ENCODE measurements around the gene PSMB3.
A peak's percentile ranks its signal among the peaks of the same experiment; 100 is the strongest.

Gene PSMB3

DNA sequence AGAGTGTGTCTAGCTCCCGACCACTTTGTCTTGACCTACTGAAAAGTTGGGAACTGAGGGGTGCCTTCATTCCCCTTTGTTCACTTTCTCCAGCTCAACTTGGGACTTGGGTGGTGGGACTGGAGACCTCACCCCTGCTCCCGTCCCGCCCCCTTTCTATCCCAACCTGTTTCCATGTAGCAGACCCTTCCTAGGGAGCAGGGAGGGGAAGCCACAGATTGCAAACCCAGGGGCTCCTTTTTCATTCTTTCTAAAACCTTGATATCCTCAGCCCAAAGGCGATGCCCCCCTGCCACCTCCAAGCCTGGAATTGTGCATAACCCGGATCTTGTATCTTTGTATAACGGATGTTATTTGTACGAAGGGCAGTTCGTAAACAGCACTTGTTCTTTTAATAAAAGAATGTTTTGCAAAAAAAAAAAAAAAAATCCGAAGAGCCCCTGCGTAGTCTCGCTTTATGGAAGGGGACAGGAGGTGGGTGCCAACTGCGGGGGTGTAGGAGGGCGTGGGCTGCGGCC, 23.1 kb upstream of the PSMB3 start:
- Histone ChIP-seq H3K4me3 (ENCODE audit: extremely low read depth, insufficient read depth, low read length, poor library complexity, severe bottlenecking) (peak overlapping the region; percentile 54), H3K9me3 (ENCODE audit: control insufficient read depth, low read length) (no peaks in the 10 kb centered on the region), H3K36me3 (ENCODE audit: control insufficient read depth, insufficient read depth, low read length) (peaks cover 26% of the 10 kb centered on the region), H3K4me1 (ENCODE audit: control insufficient read depth, insufficient read depth, low read length, poor library complexity, severe bottlenecking) (peaks cover 16% of the 10 kb centered on the region), H3K27ac (ENCODE audit: low read depth, low read length, severe bottlenecking) (peak overlapping the region; percentile 49)
- 39 to 61% methylated on average over 8 to 9 of the region's 14 CpGs for WGBS, 2 experiments (ENCODE audit: insufficient coverage in 2 of 2)

- Histone ChIP-seq H3K27ac (ENCODE audit: low read depth, low read length, severe bottlenecking) (peak within 1 kb of the TSS; percentile 86), H3K9me3 (ENCODE audit: control insufficient read depth, low read length) (no peaks in the 10 kb centered on the region), H3K36me3 (ENCODE audit: control insufficient read depth, insufficient read depth, low read length) (peaks cover 32% of the 10 kb centered on the region), H3K4me1 (ENCODE audit: control insufficient read depth, insufficient read depth, low read length, poor library complexity, severe bottlenecking) (peaks cover 16% of the 10 kb centered on the region), H3K4me3 (ENCODE audit: extremely low read depth, insufficient read depth, low read length, poor library complexity, severe bottlenecking) (peak within 1 kb of the TSS; percentile 54)
- 1 to 4% methylated on average over 31 to 70 of the region's 92 CpGs for WGBS, 2 experiments (ENCODE audit: insufficient coverage in 2 of 2)
Measured at GRCh38 chr17:38729886-38730525, 22.5 kb upstream of the PSMB3 start, which contains the start of gene CISD3. TSS of gene CISD3 (plus strand) at chr17:38730341. CDS start at chr17:38730359, 18 bp downstream.

GRCh38 chr17:38730526-38731379, 21.8 kb upstream of the PSMB3 start:
- Histone ChIP-seq H3K36me3 (ENCODE audit: control insufficient read depth, insufficient read depth, low read length) (peaks cover 39% of the 10 kb centered on the region), H3K27ac (ENCODE audit: low read depth, low read length, severe bottlenecking) (peak overlapping the region; percentile 86), H3K4me3 (ENCODE audit: extremely low read depth, insufficient read depth, low read length, poor library complexity, severe bottlenecking) (peak overlapping the region; percentile 54), H3K9me3 (ENCODE audit: control insufficient read depth, low read length) (no peaks in the 10 kb centered on the region), H3K4me1 (ENCODE audit: control insufficient read depth, insufficient read depth, low read length, poor library complexity, severe bottlenecking) (peaks cover 16% of the 10 kb centered on the region)
- 29 to 31% methylated on average over 24 to 25 of the region's 27 CpGs for WGBS, 2 experiments (ENCODE audit: insufficient coverage in 2 of 2)

GRCh38 chr17:38731526-38732294, 20.8 kb upstream of the PSMB3 start:
- 90 to 92% methylated on average over 8 of the region's 8 CpGs for WGBS, 2 experiments (ENCODE audit: insufficient coverage in 2 of 2)
- H3K4me3 ChIP-seq (ENCODE audit: extremely low read depth, insufficient read depth, low read length, poor library complexity, severe bottlenecking) = no peak overlapping the region
- H3K4me1 ChIP-seq (ENCODE audit: control insufficient read depth, insufficient read depth, low read length, poor library complexity, severe bottlenecking) = peaks cover 16% of the 10 kb centered on the region
- H3K9me3 ChIP-seq (ENCODE audit: control insufficient read depth, low read length) = no peaks in the 10 kb centered on the region
- H3K36me3 ChIP-seq (ENCODE audit: control insufficient read depth, insufficient read depth, low read length) = peaks cover 48% of the 10 kb centered on the region
- H3K27ac ChIP-seq (ENCODE audit: low read depth, low read length, severe bottlenecking) = peak overlapping the region; percentile 16

- Histone ChIP-seq H3K4me1 (ENCODE audit: control insufficient read depth, insufficient read depth, low read length, poor library complexity, severe bottlenecking) (peaks cover 16% of the 10 kb centered on the region), H3K9me3 (ENCODE audit: control insufficient read depth, low read length) (no peaks in the 10 kb centered on the region), H3K36me3 (ENCODE audit: control insufficient read depth, insufficient read depth, low read length) (peaks cover 57% of the 10 kb centered on the region), H3K27ac (ENCODE audit: low read depth, low read length, severe bottlenecking) (no peak overlapping the region), H3K4me3 (ENCODE audit: extremely low read depth, insufficient read depth, low read length, poor library complexity, severe bottlenecking) (no peak overlapping the region)
- WGBS, 2 experiments (ENCODE audit: insufficient coverage in 2 of 2) = 96 to 97% methylated on average over 4 to 5 of the region's 7 CpGs
Measured at GRCh38 chr17:38732376-38733281, 19.9 kb upstream of the PSMB3 start.

DNA sequence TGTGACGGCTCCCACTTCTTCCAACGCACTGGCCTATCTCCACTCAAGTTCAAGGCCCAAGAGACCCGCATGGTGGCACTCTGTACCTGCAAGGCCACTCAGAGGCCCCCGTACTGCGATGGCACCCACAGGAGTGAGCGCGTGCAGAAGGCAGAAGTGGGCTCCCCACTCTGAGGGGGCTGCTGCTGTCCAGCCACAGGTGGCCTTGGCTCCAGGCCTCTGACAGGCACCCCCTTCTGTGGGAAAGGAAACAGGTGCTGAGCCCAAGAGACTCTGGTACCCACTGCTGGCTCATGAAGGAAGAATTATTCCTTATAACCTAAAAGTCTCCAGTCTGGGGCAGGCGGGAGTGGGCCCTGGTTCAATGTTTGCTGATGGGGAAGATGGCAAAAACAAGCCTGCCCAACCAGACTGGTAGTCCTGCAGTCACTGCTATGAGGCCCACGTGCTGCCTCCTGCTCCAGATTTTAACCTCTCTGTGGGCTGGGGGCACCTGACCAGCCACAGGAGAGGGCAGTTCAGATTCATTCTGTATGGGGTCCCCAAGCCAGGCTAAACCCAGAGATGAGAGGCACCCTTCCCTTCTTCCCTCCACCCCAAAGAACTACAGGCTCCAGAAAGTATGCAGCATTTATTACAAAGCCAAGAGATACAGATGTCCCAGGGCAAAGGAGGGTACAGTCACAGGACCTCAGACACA, 19.1 kb upstream of the PSMB3 start:
- H3K36me3 ChIP-seq (ENCODE audit: control insufficient read depth, insufficient read depth, low read length) = peaks cover 63% of the 10 kb centered on the region
- no peak overlapping the region for H3K27ac ChIP-seq (ENCODE audit: low read depth, low read length, severe bottlenecking)
- H3K4me3 ChIP-seq (ENCODE audit: extremely low read depth, insufficient read depth, low read length, poor library complexity, severe bottlenecking) = no peak overlapping the region
- H3K9me3 ChIP-seq (ENCODE audit: control insufficient read depth, low read length) = no peaks in the 10 kb centered on the region
- H3K4me1 ChIP-seq (ENCODE audit: control insufficient read depth, insufficient read depth, low read length, poor library complexity, severe bottlenecking) = peaks cover 16% of the 10 kb centered on the region
- 91 to 95% methylated on average over 6 to 9 of the region's 9 CpGs for WGBS, 2 experiments (ENCODE audit: insufficient coverage in 2 of 2)

GRCh38 chr17:38733982-38734973, 18.3 kb upstream of the PSMB3 start:
- Histone ChIP-seq H3K4me1 (ENCODE audit: control insufficient read depth, insufficient read depth, low read length, poor library complexity, severe bottlenecking) (peaks cover 14% of the 10 kb centered on the region), H3K9me3 (ENCODE audit: control insufficient read depth, low read length) (no peaks in the 10 kb centered on the region), H3K27ac (ENCODE audit: low read depth, low read length, severe bottlenecking) (no peak overlapping the region), H3K4me3 (ENCODE audit: extremely low read depth, insufficient read depth, low read length, poor library complexity, severe bottlenecking) (no peak overlapping the region), H3K36me3 (ENCODE audit: control insufficient read depth, insufficient read depth, low read length) (peaks cover 72% of the 10 kb centered on the region)
- WGBS, 2 experiments (ENCODE audit: insufficient coverage in 2 of 2) = 82 to 94% methylated on average over 10 of the region's 15 CpGs

DNA sequence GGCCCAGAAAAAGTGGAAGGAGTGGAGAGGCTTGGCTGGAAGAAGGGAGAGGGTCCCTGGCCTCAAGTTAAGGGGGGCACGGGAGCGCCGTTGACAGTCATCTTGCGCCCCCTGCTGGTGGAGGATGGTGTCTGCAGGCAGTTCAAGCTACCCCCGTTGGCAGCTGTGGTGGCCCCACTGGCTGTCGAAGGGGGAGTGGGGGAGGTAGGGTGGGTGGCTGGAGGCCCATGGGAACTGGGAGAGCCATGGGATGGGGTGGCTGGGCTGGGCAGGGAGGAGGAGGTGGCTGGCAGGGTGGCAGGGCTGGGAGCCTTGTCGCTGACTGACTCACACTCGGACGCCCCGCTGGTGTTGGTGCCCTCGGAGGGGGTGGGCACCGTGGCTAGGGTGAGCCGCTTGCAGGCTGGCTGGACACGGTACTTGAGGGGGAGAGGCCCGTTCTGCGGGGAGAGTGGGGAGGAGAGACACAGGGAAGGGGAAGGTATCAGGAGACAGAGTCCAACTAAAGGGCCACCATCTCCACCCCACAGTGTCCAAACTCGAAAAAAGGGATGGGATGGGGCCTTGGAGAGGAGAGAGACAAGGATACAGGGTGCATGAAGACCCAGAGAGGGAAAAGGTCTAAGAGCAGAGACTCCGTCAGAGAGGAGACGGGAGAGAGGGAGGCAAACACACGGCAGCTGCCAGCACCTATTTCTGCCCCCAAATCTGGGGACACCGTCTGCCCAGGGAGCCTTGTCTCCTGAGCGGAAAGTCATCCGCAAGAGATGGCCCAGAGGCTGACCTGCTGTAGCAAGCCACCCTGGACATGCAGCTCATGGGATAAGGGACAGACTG, 17.2 kb upstream of the PSMB3 start:
- no peaks in the 10 kb centered on the region for H3K9me3 ChIP-seq (ENCODE audit: control insufficient read depth, low read length)
- peaks cover 12% of the 10 kb centered on the region for H3K4me1 ChIP-seq (ENCODE audit: control insufficient read depth, insufficient read depth, low read length, poor library complexity, severe bottlenecking)
- no peak overlapping the region for H3K4me3 ChIP-seq (ENCODE audit: extremely low read depth, insufficient read depth, low read length, poor library complexity, severe bottlenecking)
- WGBS, 2 experiments (ENCODE audit: insufficient coverage in 2 of 2) = 66 to 88% methylated on average over 15 of the region's 23 CpGs
- peaks cover 80% of the 10 kb centered on the region for H3K36me3 ChIP-seq (ENCODE audit: control insufficient read depth, insufficient read depth, low read length)
- H3K27ac ChIP-seq (ENCODE audit: low read depth, low read length, severe bottlenecking) = peak overlapping the region; percentile 29
